Measurements from ENCODE around the gene CDH13. TPM values are rescaled to one million over a fixed set of nuclear protein-coding genes. Genes with fewer than 3 reads are reported as not detected.

CDH13 gene
- total RNA-seq, 1 donor from 2014 or later = 46.4 TPM

DNA sequence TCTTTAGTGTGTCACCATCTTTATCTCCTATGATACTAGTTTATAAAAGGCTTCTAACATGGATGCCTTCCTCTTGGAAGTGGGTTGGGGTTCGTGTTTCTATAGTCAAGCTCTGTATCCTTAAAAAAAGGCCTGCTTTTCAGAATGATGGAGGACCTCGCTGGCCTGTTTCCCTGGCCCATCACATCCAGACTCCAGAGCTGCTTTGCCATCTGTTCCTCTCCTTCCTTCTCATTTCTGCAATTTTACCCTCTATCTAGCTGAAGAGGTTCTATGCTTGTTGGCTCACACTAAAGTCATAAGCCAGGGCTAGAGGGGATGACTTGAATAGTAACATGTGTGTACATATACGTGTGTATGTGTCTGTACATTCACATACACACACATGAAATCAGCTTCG lies 730.2 kb downstream of the CDH13 start:
- Mint-ChIP-seq H3K36me3 (no peaks in the 10 kb centered on the region), H3K9me3 (no peaks in the 10 kb centered on the region), H3K27ac (no peak overlapping the region), H3K4me1 (ENCODE audit: unreplicated experiment) (no peaks in the 10 kb centered on the region), H3K4me3 (no peak overlapping the region), H3K27me3 (peaks cover 5% of the 10 kb centered on the region)
- no peak for DNase-seq (ENCODE audit: extremely low spot score, unreplicated experiment)
- TF ChIP-seq, protein P1, sequence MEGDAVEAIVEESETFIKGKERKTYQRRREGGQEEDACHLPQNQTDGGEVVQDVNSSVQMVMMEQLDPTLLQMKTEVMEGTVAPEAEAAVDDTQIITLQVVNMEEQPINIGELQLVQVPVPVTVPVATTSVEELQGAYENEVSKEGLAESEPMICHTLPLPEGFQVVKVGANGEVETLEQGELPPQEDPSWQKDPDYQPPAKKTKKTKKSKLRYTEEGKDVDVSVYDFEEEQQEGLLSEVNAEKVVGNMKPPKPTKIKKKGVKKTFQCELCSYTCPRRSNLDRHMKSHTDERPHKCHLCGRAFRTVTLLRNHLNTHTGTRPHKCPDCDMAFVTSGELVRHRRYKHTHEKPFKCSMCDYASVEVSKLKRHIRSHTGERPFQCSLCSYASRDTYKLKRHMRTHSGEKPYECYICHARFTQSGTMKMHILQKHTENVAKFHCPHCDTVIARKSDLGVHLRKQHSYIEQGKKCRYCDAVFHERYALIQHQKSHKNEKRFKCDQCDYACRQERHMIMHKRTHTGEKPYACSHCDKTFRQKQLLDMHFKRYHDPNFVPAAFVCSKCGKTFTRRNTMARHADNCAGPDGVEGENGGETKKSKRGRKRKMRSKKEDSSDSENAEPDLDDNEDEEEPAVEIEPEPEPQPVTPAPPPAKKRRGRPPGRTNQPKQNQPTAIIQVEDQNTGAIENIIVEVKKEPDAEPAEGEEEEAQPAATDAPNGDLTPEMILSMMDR (conservative IDR thresholded peaks at IDR 0.05) = no peak

DNA sequence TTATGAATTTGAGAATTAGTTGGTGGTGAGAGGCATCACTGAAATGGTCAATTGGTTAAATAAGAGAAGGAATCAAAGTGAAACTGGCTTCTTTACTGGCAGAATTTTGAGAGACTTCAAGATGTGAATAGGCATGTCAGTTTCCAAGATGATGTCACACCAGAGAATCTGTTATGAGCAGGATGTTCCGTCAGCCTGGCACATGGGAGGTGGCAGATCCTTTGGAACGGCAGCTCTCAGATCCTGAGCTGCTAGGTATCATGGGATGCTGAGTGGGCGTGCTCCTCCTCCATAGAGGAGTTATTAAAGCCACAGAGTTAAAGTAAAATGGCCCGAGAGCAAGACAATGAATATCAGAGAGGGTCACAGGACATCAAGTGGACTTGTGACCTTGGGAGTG lies 736.8 kb downstream of the CDH13 start:
- peaks cover 16% of the 10 kb centered on the region for H3K27me3 Mint-ChIP-seq
- H3K4me3 Mint-ChIP-seq = no peak overlapping the region
- H3K9me3 Mint-ChIP-seq = no peaks in the 10 kb centered on the region
- H3K36me3 Mint-ChIP-seq = no peaks in the 10 kb centered on the region
- no peaks in the 10 kb centered on the region for H3K4me1 Mint-ChIP-seq (ENCODE audit: unreplicated experiment)
- no peak overlapping the region for H3K27ac Mint-ChIP-seq
- TF ChIP-seq, protein P1 (conservative IDR thresholded peaks at IDR 0.05) = no peak
- no peak for DNase-seq (ENCODE audit: extremely low spot score, unreplicated experiment)

DNA sequence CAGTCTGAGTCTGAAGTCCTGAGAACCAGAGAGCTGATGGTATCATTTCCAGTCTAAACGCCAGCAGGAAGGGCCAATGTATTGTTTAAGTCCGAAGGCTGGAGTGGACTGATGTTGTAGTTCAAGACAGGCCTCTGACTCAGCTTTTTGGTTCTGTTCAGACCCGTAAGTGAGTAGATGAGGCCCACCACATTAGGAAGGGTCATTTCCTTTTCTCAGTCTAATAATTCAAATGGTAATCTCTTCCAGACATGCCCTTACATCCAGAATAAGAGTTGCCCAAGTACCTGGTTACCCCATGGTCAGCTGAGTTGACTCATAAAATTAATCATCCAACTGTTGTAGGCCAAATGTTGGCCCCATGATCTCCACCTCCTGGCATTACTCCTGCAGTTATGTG lies 738.4 kb downstream of the CDH13 start:
- Mint-ChIP-seq H3K27ac (no peak overlapping the region), H3K27me3 (peaks cover 16% of the 10 kb centered on the region), H3K4me1 (ENCODE audit: unreplicated experiment) (no peaks in the 10 kb centered on the region), H3K36me3 (no peaks in the 10 kb centered on the region), H3K4me3 (no peak overlapping the region), H3K9me3 (no peaks in the 10 kb centered on the region)
- TF ChIP-seq, protein P1 (conservative IDR thresholded peaks at IDR 0.05) = no peak
- DNase-seq (ENCODE audit: extremely low spot score, unreplicated experiment) = no peak

DNA sequence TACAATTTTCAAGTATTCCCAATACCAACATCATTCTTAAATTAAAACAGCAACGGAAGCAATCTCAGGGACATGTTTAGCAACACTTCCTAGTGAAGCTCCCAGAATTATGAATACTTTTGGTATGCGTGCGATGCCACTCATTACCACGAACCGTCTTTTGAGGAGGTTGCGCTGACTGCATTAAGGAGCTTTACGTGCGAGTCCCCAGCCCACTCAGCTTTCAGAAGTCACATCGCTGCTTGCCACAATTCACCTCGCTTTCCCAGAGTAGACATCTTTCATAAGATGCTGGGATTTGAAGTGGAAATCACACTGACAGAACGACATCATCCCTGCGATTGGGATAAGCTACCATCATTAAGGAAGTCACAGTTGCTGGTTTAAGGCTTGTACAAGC lies 739.5 kb downstream of the CDH13 start:
- no peak overlapping the region for H3K4me3 Mint-ChIP-seq
- H3K4me1 Mint-ChIP-seq (ENCODE audit: unreplicated experiment) = no peaks in the 10 kb centered on the region
- H3K27me3 Mint-ChIP-seq = peaks cover 16% of the 10 kb centered on the region
- H3K27ac Mint-ChIP-seq = no peak overlapping the region
- no peaks in the 10 kb centered on the region for H3K36me3 Mint-ChIP-seq
- H3K9me3 Mint-ChIP-seq = no peaks in the 10 kb centered on the region
- TF ChIP-seq, protein P1 (conservative IDR thresholded peaks at IDR 0.05) = no peak
- DNase-seq (ENCODE audit: extremely low spot score, unreplicated experiment) = no peak

DNA sequence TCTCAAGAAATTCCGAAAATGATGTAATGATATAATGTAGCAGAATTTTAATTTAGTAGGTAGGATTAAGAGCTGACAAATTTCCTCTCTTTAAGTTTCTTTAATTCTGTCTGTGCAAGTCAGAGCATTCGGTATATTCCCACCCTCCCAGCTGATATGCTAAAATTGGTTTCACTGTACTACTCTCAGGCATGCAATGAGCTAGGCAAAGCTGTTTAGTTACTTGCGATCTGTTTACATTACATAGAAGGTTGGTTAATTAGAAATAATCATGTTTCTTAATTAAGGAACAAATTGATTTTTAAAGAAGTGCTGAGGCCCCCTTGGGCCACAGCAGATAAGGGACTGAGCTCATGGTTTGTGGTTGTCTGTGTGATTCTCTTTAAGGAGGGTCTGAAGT lies 748.2 kb downstream of the CDH13 start:
- H3K4me3 Mint-ChIP-seq = no peak overlapping the region
- H3K27ac Mint-ChIP-seq = no peak overlapping the region
- no peaks in the 10 kb centered on the region for H3K36me3 Mint-ChIP-seq
- peaks cover 18% of the 10 kb centered on the region for H3K27me3 Mint-ChIP-seq
- H3K9me3 Mint-ChIP-seq = no peaks in the 10 kb centered on the region
- no peak for DNase-seq (ENCODE audit: extremely low spot score, unreplicated experiment)
- no peaks in the 10 kb centered on the region for H3K4me1 Mint-ChIP-seq (ENCODE audit: unreplicated experiment)
- TF ChIP-seq, protein P1 (conservative IDR thresholded peaks at IDR 0.05) = no peak

DNA sequence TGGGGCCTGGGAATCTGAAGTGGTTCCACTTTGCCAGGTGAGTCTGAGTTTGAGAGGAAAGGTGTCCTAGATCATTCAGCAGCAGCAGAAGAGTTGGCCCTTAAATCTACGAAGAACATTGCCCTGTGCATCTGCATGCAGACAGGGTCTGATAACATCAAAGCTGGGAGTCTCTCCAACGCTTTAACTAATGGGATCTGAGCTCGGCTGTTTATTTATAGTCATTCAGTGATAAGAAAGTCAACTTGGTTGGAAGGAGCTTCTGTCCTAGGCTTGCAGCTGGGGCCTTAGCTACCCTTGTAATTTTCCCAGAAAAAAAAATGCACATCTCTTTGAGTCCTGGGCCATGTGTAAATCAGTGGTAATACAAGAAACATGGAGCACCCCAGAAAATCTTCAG lies 763.0 kb downstream of the CDH13 start:
- peaks cover 4% of the 10 kb centered on the region for H3K4me1 Mint-ChIP-seq (ENCODE audit: unreplicated experiment)
- DNase-seq (ENCODE audit: extremely low spot score, unreplicated experiment) = no peak
- no peak overlapping the region for H3K27ac Mint-ChIP-seq
- no peak overlapping the region for H3K4me3 Mint-ChIP-seq
- H3K36me3 Mint-ChIP-seq = no peaks in the 10 kb centered on the region
- peaks cover 6% of the 10 kb centered on the region for H3K9me3 Mint-ChIP-seq
- no peaks in the 10 kb centered on the region for H3K27me3 Mint-ChIP-seq
- TF ChIP-seq, protein P1 (conservative IDR thresholded peaks at IDR 0.05) = no peak
